CD4-positive, alpha-beta T cell treated with Interleukin-21 for 1 hour (primary cell): ENCODE results near the gene YWHAG.
"Not testable (repeated sequence)": the region's sequence is repeated elsewhere in the genome, so short reads cannot be mapped to it uniquely, and the experiment has no call there.

Experiments used
- DNase-seq: peaks from one replicate; pipeline ENCODE4 v3.0.0-alpha.2; 2020

Gene YWHAG

DNA sequence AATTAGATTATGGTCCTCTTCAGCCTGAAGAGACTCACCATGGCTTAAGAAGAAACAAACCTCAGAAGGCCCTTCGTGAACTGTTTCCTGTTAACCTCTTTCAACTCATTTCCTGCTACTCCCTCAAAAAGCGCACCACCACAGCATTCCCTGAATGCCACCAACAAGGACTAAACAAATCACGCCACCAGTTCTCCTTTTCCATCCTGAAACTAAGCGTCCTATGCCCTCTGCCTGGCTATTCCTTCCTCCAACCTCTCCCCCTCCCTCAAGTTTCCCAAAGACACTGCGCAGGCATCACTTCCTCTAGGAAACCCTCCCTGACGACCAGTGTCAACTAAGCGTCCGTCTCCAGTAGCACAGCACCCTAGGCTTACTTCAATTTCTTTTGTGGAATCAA lies 12.0 kb downstream of the YWHAG start:
- no peak for DNase-seq

- DNase-seq, result no peak
Measured at GRCh38 chr7:76346097-76346496, 12.7 kb downstream of the YWHAG start.

- DNase-seq, result no peak
Measured at GRCh38 chr7:76343931-76344321, 14.9 kb downstream of the YWHAG start.

DNA sequence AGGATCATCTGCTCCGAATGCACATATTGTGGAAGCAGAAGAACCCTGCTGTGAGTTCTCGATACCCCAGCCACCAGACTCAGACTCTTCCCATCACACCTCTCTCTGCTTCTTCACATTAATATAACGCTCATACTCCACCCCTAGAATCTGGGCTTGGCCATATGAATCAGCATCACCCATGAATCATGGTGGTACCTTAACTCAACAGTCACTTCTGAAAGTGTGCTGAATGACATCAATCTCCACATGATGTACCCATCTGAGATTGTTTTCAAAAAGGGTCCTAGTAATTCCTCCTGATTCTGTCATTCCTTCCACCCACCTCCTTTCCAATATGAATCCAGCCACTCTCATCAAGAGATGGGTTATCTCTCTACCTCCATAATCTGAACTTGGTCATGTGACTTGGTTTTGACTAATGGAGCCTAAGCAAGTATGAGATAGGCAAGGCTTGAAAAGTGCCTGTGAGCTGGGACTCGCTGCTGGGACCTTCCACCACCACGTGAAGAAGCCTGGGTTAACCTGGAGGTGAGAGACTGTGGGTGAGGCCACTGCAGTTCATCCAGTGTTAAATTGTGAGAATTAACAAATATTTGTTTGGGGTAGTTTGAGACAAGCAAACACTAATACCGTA lies 15.4 kb downstream of the YWHAG start:
- DNase-seq, result no peak

- DNase-seq, result no peak
Measured at GRCh38 chr7:76342222-76342621, 16.6 kb downstream of the YWHAG start.

DNA sequence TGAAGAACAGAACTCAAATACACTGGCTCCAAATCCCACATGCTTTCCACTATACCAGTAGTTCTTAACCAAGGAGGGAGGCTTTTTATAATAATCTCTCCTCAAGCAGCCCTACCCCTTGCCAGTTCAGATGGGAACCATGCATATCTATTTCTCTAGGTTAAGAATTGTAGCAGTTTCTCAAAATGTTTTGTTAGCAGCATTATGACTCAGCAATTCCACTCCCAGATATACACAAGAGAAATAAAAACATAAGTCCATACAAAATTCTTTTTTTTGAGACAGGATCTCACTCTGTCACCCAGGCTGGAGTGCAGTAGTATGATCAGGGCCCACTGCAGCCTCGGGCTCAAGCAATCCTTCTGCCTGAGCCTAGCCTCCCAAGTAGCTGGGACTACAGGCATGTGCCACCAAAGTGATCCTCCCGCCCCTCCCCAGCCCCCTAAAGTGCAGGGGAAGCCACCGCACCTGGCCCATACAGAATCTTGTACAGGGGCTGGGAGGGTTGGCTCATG lies 18.1 kb downstream of the YWHAG start:
- DNase-seq, result no peak

DNA sequence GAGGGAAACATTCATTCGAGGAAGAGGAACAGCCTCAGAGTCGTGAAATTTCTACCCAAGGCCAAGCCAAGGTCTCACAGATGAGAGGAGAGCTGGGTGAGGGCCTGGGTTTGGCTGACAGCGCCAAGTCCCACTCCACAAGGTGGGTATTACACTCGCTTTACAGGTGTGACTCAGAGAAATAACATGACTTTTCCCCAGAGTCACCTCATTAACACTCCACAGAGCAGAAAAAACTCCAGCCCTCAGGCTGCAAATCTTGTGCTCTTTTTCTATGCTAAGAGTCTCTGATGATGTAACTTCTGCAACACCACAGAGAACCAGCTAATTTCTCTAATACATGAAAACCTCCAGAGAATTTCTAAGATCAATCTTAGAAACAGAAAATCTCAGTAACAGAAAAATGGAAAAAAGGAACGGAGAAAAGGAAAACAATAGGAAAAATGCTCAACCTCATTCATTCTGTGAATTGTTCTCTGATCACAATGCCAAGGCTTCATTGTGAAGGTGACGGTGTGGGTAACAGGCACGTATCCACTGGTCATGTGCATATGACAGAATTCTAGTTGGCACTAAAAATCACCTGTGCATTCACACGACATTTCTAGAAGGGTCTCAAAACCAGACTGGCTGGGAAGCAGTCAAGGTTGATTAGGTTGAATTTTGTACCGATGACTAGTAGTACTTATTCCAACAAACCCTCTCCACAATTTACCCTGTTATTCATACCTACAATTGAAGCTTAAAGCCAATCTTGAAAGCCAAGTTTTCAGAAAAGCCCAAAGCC lies 20.3 kb downstream of the YWHAG start:
- no peak for DNase-seq

DNA sequence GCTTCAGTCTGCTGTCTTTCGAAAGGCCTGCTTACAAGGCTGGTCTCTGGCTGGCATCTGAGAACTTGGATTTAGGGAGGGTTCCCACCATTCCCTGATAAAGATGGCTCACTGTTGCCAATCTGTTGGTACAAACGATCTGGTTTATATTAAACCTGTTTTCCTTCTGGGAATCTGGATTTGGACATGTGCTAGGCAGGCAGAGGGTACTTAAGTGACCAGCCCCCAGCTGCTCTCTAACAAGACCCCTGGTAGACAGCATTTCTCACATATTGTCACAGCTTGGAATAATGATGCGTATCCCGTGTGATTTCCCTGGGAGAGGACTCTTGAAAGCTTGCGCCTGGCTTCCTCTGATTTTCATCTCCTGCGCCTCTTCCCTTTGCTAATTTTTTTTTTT lies 21.6 kb downstream of the YWHAG start:
- DNase-seq, result no peak

DNA sequence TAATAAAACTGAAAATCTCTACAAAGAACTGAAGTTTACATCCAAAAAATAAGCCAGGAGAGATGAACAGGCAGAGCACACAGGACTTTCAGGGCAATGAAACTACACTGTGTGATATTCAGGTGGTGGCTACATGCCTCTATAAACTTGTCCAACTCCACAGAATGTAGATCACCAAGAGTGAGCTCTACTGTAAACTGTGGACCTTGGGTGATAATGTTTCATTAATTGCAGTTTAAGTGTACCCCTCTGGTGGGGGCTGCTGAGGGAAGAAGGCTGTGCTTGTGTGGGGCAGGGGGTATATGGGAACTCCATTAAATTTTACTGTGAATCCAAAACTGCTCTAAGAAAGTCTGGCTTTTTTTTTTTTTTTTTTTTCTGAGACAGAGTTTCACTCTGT lies 22.7 kb downstream of the YWHAG start:
- no peak for DNase-seq

DNA sequence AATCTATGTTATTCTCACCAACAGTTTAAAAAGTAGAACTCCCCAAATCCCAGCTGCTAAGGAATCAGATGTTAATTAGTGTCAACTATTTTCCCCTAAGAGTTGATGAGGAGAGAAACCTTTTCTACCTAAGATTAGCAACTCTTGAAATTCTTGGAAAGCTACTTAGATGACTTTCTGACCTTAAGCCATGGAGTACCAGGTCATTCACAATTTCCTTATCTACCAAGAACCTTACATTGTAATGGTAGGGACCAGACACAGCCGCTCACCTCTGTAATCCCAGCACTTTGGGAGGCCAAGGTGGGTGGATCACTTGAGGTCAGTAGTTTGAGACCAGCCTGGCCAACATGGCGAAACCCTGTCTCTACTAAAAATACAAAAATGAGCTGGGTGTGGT lies 23.4 kb downstream of the YWHAG start:
- DNase-seq, result not testable (repeated sequence)

- DNase-seq, result no peak
Measured at GRCh38 chr7:76334320-76334967, 24.3 kb downstream of the YWHAG start.

DNA sequence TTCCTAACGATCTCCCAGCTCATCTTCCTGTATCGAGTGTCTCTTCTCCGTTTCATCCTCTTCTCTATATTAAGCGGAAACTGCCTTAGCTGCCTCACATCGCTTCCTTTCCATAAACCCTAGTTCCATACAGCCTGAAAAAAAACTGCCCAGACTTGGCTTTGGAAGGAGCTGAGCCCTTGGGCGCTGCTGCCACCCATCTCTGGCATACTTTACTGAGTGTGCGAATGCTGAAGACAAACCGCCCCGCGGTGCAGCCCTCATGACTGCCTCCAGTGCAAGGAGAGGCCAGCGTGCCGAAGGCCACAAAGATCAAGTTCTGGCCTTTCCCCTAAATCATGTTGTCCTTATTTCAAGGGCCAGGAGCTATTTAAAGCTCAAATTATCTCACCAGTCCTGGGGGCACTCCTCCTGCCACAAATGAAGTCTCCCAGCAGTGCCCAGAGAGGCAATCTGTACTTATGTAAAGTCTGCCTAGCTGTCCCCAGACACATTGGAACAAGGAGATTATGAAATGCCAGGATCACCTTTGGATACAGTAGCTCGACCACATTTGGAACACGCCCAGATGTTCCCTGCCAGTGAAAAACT lies 25.2 kb downstream of the YWHAG start:
- DNase-seq, result no peak

- DNase-seq, result no peak
Measured at GRCh38 chr7:76332078-76332477, 26.7 kb downstream of the YWHAG start.

GRCh38 chr7:76330673-76331072 lies 28.1 kb downstream of the YWHAG start:
- DNase-seq, result no peak

GRCh38 chr7:76330261-76330660 lies 28.5 kb downstream of the YWHAG start:
- DNase-seq, result no peak

GRCh38 chr7:76329479-76329878 lies 29.3 kb downstream of the YWHAG start:
- no peak for DNase-seq

- DNase-seq, result no peak
Measured at GRCh38 chr7:76328389-76328788, 30.4 kb downstream of the YWHAG start.

DNA sequence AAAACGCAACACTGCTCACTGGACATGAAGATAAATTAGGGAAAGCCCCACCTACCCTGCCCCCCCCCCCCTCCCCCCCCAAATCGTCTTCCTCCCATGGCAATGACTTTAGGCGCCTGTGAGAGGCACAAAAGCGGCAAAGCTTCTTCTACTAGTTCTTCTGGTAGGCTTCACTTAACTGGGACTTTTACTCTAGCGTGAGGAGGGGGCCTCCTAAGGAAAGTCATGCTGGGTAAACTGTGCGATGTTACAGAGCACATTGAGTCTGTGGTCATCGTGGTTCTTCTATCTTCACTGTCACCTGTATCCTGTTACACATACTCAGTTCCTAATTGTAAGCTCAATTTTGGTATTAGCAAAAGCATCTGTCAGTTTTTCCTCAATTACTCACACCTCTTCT lies 31.2 kb downstream of the YWHAG start:
- DNase-seq, result no peak

DNA sequence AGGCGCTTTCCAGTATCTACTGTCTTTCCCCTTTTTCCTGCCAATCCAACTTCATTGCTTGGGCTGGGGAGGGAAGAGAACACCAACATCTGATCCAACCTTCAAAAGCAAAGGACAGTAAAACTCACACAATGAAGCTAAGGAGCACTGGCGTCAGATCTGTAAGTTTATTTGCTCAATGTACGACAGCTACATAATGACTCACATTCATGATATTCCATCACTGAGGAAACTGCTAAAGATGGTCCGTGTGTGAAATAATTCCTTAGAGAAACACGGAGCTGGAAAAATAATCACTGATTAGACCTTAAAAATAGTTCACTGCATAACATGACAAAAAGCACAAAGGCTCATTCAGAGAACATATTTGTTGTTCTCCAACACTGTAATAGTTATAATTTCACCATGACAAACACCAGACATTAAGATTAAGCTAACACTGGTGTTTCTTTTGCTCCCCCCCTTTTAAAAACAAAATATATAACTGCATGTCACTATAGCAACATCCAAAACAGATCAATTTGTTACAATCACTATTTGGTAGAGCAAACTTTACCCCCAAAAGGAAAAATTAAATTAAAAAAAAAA lies 32.1 kb downstream of the YWHAG start:
- DNase-seq, result no peak

DNA sequence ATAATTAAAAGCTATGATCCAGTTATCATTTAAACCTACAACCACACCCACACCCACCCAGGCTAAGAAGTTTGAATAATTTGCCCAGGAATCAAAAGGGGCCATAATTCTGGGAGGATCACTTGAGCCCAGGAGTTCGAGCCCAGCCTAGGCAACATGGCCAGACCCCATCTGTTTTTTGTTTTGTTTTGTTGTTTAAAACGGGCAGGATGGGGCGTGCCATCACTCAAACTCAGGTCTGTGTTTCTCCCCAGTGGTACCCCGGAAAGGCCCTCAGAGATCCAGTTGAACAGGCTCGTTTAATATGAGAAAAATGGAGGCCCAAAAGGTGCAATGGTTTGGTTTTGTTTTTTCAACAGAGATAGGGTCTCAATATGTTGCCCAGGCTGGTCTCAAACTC lies 33.0 kb downstream of the YWHAG start:
- DNase-seq, result no peak

- no peak for DNase-seq
Measured at GRCh38 chr7:76325092-76325491, 33.7 kb downstream of the YWHAG start.

GRCh38 chr7:76318488-76319353 lies 40.1 kb downstream of the YWHAG start:
- DNase-seq, result peak; percentile 79
